H9 (cell line): Measurements from ENCODE around the gene FBXO38. TPM values are rescaled to one million over a fixed set of nuclear protein-coding genes. Genes with fewer than 3 reads are reported as not detected.
A peak's percentile ranks its signal among the peaks of the same experiment; 100 is the strongest.

ENCODE experiments used
- DNase-seq: peaks from one replicate; pipeline ENCODE4 v3.0.0-alpha.2; 2017
- H2AFZ ChIP-seq: one replicate; pipeline ENCODE4 v1.6.1; 2013; ENCODE audit warnings: mild to moderate bottlenecking, low read length, control low read depth, moderate library complexity
- H2AK5ac ChIP-seq: 2 replicates; pipeline ENCODE4 v1.6.1; 2013; ENCODE audit warnings: low read length, control low read depth, mixed read lengths; ENCODE audit not compliant: insufficient read length
- H2BK120ac ChIP-seq: one replicate; pipeline ENCODE4 v1.6.1; 2013; ENCODE audit warnings: low read depth, mild to moderate bottlenecking, low read length, control low read depth, inconsistent platforms; ENCODE audit not compliant: poor library complexity, severe bottlenecking
- H2BK12ac ChIP-seq: 2 replicates; pipeline ENCODE4 v1.6.1; 2013; ENCODE audit warnings: low read length, control low read depth, mixed read lengths, low read depth; ENCODE audit not compliant: insufficient read length
- H2BK15ac ChIP-seq: 2 replicates; pipeline ENCODE4 v1.6.1; 2013; ENCODE audit warnings: low read depth, low read length, control low read depth
- H2BK20ac ChIP-seq: one replicate; pipeline ENCODE4 v1.6.1; 2013; ENCODE audit warnings: low read depth, mild to moderate bottlenecking, low read length, control low read depth, inconsistent platforms; ENCODE audit not compliant: poor library complexity, severe bottlenecking
- H2BK5ac ChIP-seq: 2 replicates; pipeline ENCODE4 v1.6.1; 2013; ENCODE audit warnings: low read length, control low read depth, mixed read lengths; ENCODE audit not compliant: insufficient read length
- H3K14ac ChIP-seq: 2 replicates; pipeline ENCODE4 v1.6.1; 2013; ENCODE audit warnings: low read length, control low read depth; ENCODE audit not compliant: insufficient read depth
- H3K18ac ChIP-seq: 2 replicates; pipeline ENCODE4 v1.6.1; 2013; ENCODE audit warnings: low read depth, mild to moderate bottlenecking, mixed read lengths, low read length, control low read depth; ENCODE audit not compliant: insufficient read length
- H3K23ac ChIP-seq: 2 replicates; pipeline ENCODE4 v1.6.1; 2013; ENCODE audit warnings: low read length, control low read depth, mixed read lengths, low read depth; ENCODE audit not compliant: insufficient read length
- H3K23me2 ChIP-seq: 2 replicates; pipeline ENCODE4 v1.6.1; 2013; ENCODE audit warnings: low read depth, mild to moderate bottlenecking, mixed read lengths, low read length, control low read depth; ENCODE audit not compliant: insufficient read length, poor library complexity, severe bottlenecking
- H3K27ac ChIP-seq: 2 replicates; pipeline ENCODE4 v1.5.1; 2013; ENCODE audit warnings: low read length, control low read depth, mixed read lengths, low read depth; ENCODE audit not compliant: insufficient read length
- H3K27me3 ChIP-seq: 2 replicates; pipeline ENCODE4 v1.6.1; 2013; ENCODE audit warnings: low read length, control low read depth, inconsistent platforms; ENCODE audit not compliant: insufficient read depth
- H3K4ac ChIP-seq: 2 replicates; pipeline ENCODE4 v1.6.1; 2013; ENCODE audit warnings: low read depth, mild to moderate bottlenecking, control low read depth, inconsistent platforms, low read length, moderate library complexity
- H3K4me1 ChIP-seq: 2 replicates; pipeline ENCODE4 v1.6.1; 2013; ENCODE audit warnings: low read length, control low read depth, inconsistent platforms; ENCODE audit not compliant: insufficient read depth
- H3K4me2 ChIP-seq: 2 replicates; pipeline ENCODE4 v1.6.1; 2013; ENCODE audit warnings: low read length, control low read depth, mixed read lengths; ENCODE audit not compliant: insufficient read length, insufficient read depth
- H3K56ac ChIP-seq: 2 replicates; pipeline ENCODE4 v1.6.1; 2013; ENCODE audit warnings: low read depth, mild to moderate bottlenecking, mixed read lengths, low read length, control low read depth; ENCODE audit not compliant: insufficient read length
- H3K79me1 ChIP-seq: 2 replicates; pipeline ENCODE4 v1.6.1; 2013; ENCODE audit warnings: low read depth, mild to moderate bottlenecking, moderate library complexity, low read length, control low read depth, inconsistent platforms; ENCODE audit not compliant: insufficient read depth, poor library complexity, severe bottlenecking
- H3K79me2 ChIP-seq: 2 replicates; pipeline ENCODE4 v1.6.1; 2013; ENCODE audit warnings: low read length, control low read depth, inconsistent platforms; ENCODE audit not compliant: insufficient read depth
- H3K9ac ChIP-seq: 2 replicates; pipeline ENCODE4 v1.6.1; 2013; ENCODE audit warnings: low read length, control low read depth, mixed read lengths; ENCODE audit not compliant: insufficient read length; ENCODE audit errors: extremely low read depth
- H3K9me3 ChIP-seq: one replicate; pipeline ENCODE4 v1.6.1; 2013; ENCODE audit warnings: low read depth, low read length, inconsistent platforms; ENCODE audit not compliant: control insufficient read depth
- H3T11ph ChIP-seq: one replicate; pipeline ENCODE4 v1.6.1; 2013; ENCODE audit warnings: mild to moderate bottlenecking, low read length, control low read depth, inconsistent platforms
- H4K20me1 ChIP-seq: one replicate; pipeline ENCODE4 v1.6.1; 2013; ENCODE audit not compliant: control insufficient read depth, insufficient read length, insufficient read depth
- H4K5ac ChIP-seq: 2 replicates; pipeline ENCODE4 v1.6.1; 2013; ENCODE audit warnings: low read depth, mild to moderate bottlenecking, mixed read lengths, low read length, control low read depth; ENCODE audit not compliant: insufficient read length
- H4K8ac ChIP-seq: replicated peaks from 2 replicates; pipeline ENCODE4 v1.6.1; 2013; ENCODE audit warnings: low read length, control low read depth, mixed read lengths, low read depth; ENCODE audit not compliant: insufficient read length
- H4K91ac ChIP-seq: 2 replicates; pipeline ENCODE4 v1.6.1; 2013; ENCODE audit warnings: low read depth, mild to moderate bottlenecking, moderate library complexity, mixed read lengths, low read length, control low read depth; ENCODE audit not compliant: insufficient read length
- H3K27ac Mint-ChIP-seq, 3 experiments: 2 replicates in 2 of 3; 3 replicates in 1 of 3; pipeline ENCODE4 v1.8.0; 2020 to 2021; ENCODE audit warnings: mixed read lengths in 3 of 3, mild to moderate bottlenecking in 1 of 3, moderate library complexity in 1 of 3
- H3K27me3 Mint-ChIP-seq: 2 replicates; pipeline ENCODE4 v1.8.0; 2021; ENCODE audit warnings: low read depth, mild to moderate bottlenecking, moderate library complexity, mixed read lengths
- H3K36me3 Mint-ChIP-seq, 3 experiments: 2 replicates in 2 of 3; 3 replicates in 1 of 3; pipeline ENCODE4 v1.8.0; 2020 to 2021; ENCODE audit warnings: low read depth in 3 of 3, mixed read lengths in 3 of 3; ENCODE audit not compliant: insufficient read depth in 1 of 3
- H3K4me1 Mint-ChIP-seq, 2 experiments: 2 replicates each; pipeline ENCODE4 v1.8.0; 2020; ENCODE audit warnings: mixed read lengths in 2 of 2
- H3K4me3 Mint-ChIP-seq, 2 experiments: 2 replicates in 1 of 2; 3 replicates in 1 of 2; pipeline ENCODE4 v1.8.0; 2020 to 2021; ENCODE audit warnings: mild to moderate bottlenecking in 2 of 2, mixed read lengths in 2 of 2, moderate library complexity in 1 of 2
- H3K9me3 Mint-ChIP-seq, 2 experiments: 2 replicates in 1 of 2; 3 replicates in 1 of 2; pipeline ENCODE4 v1.8.0; 2020; ENCODE audit warnings: mild to moderate bottlenecking in 2 of 2, mixed read lengths in 2 of 2, moderate library complexity in 1 of 2
- CTCF ChIP-seq: fragments of 200-600 bp; sonication (generic); conservative IDR thresholded peaks from 3 replicates; pipeline ENCODE4 v1.8.0; 2021; ENCODE audit warnings: antibody characterized with exemption, mild to moderate bottlenecking
- WGBS: extraction: QIAGEN DNeasy Blood & Tissue Kit; methylation state at CpG from one replicate; pipeline ENCODE4 v1.1.7; 2013; ENCODE audit warnings: missing lambda C conversion rate, low lambda C conversion rate, mixed read lengths; ENCODE audit not compliant: insufficient read length; ENCODE audit errors: extremely low coverage; 5-methylcytosine and 5-hydroxymethylcytosine counted together
- total RNA-seq: library from RNA; stranded (reverse); gene quantifications from 2 replicates; pipeline ENCODE4 v1.2.1, GENCODE V29; 2021

FBXO38 gene
- total RNA-seq, 1 experiment from 2014 or later, result 34.6 TPM

GRCh38 chr5:148391422-148391821 is 7.7 kb downstream of the FBXO38 start:
- no peaks in the 10 kb centered on the region for H3K27me3 ChIP-seq
- no peaks in the 10 kb centered on the region for H3K9me3 Mint-ChIP-seq
- no peak overlapping the region for H2AK5ac ChIP-seq
- no peak overlapping the region for H3K4me3 Mint-ChIP-seq
- H2BK5ac ChIP-seq, result no peak overlapping the region
- H2BK120ac ChIP-seq, result no peak overlapping the region
- H3K14ac ChIP-seq, result no peak overlapping the region
- no peak overlapping the region for H3K4ac ChIP-seq
- peaks cover 15% of the 10 kb centered on the region; the same call in 1 of the 2 replicates for H3K79me2 ChIP-seq
- no peaks in the 10 kb centered on the region for H4K20me1 ChIP-seq
- no peak overlapping the region for H2BK15ac ChIP-seq
- no peak overlapping the region for H3K56ac ChIP-seq
- H3K27me3 Mint-ChIP-seq, result no peaks in the 10 kb centered on the region
- H4K91ac ChIP-seq, result no peak overlapping the region
- peaks cover 2% of the 10 kb centered on the region for H3K79me1 ChIP-seq
- peaks cover 4% of the 10 kb centered on the region; the same call in 1 of the 2 replicates for H3K4me1 ChIP-seq
- no peak overlapping the region for H2AFZ ChIP-seq
- TF ChIP-seq CTCF, result no peak
- no peaks in the 10 kb centered on the region for H3K23me2 ChIP-seq
- no peak overlapping the region for H3K9ac ChIP-seq
- no peak overlapping the region for H3K23ac ChIP-seq
- WGBS, result no CpG with 5 or more reads among the region's 1 CpG
- H4K8ac ChIP-seq, result no peak overlapping the region
- H3K27ac Mint-ChIP-seq, result peak overlapping the region in 1 of 3 experiments; percentile 21; a peak in 3 of 7 replicates
- H3K18ac ChIP-seq, result no peak overlapping the region
- peaks cover 0 to 18% (median 9%) of the 10 kb centered on the region in 3 experiments; a peak in 5 of 7 replicates for H3K36me3 Mint-ChIP-seq
- no peak overlapping the region for H3K4me2 ChIP-seq
- DNase-seq, result no peak
- no peak overlapping the region for H3K27ac ChIP-seq
- H4K5ac ChIP-seq, result no peak overlapping the region
- no peak overlapping the region for H2BK20ac ChIP-seq
- peaks cover 29 to 40% of the 10 kb centered on the region in 2 experiments for H3K4me1 Mint-ChIP-seq
- H3K9me3 ChIP-seq, result no peaks in the 10 kb centered on the region
- no peak overlapping the region for H3T11ph ChIP-seq
- H2BK12ac ChIP-seq, result no peak overlapping the region
